ACHN (cell line): ENCODE data around the gene TOP2B.
A peak's percentile ranks its signal among the peaks of the same experiment; 100 is the strongest.

Experiments used
- DNase-seq: peaks from one replicate; pipeline ENCODE4 v3.0.0-alpha.2; 2015
- in situ Hi-C: cut with HindIII; loops from 2 replicates; pipeline ENCODE4 v1.10.0; 2017; ENCODE audit warnings: low sequenced_read_pairs, low pct_ligation_motif_present, low pct_unique_long_range_greater_than_20kb

Gene TOP2B

DNA sequence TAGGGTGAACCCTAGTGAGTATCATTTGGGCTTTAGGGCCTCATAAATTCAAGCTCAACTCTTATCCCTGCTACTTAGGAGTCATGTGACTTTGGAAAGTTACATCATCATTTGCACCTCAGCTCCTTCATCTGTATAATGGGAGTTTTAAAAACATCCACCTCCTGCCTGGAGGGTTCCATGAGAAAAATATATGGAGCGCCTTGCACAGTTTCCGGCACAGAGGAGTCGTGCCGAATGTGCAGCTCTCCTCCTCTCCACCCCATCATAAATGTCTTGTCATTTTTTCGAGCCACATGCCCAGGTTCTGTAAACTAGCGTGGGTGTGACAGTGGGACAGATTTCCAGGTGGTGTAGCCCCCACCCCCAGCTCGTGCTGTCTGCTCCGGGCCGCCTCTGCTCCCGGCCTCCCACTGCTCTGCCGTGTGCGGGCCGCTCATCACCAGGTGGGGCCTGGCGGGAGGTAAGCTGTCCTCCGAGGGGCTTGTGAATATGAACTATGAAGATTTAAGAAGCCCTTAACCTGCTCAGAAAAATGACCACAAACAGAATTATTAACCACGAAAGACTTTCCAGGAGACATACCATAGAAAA, 90.4 kb downstream of the TOP2B start:
- in situ Hi-C loops, result no loop called here
- DNase-seq, result no peak

DNA sequence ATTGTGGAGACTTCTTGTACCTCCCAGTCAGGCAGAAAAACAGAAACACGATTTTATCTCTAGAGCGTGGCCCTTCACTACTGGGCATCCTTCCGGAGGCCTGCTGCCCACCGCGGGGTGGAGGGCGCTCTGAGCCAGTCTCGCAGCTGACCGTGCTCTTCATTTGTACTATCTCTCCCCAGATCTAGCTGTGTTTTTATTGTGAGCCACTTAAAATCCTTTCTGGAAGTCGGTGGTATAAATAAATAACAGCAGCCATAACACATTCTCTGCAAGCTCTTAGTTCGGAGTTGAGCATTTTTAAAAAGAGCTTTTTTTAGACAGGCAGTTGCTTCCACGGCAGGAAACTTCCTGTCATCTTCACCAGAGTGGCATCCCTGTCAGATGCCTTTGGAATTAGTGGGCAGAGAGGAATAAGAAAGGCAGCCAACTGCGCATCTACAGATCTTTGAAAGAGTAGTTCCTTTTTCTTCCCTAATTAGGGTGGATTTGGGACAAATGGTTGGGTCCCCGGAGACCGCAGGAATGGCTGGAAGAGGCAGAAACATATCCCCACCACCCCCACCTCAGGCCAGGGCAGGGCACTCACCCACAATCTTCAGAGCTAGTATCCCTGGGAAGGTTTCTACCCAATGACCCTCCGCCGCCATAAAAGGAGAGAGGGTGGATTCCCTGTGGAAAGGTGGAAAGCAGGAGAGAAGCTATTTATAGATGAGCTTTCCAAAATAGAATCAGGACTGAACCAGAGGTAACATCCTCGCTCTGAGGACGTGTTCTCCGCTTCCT, 91.1 kb downstream of the TOP2B start:
- DNase-seq, result peak; percentile 58
- in situ Hi-C loops, result no loop called here

DNA sequence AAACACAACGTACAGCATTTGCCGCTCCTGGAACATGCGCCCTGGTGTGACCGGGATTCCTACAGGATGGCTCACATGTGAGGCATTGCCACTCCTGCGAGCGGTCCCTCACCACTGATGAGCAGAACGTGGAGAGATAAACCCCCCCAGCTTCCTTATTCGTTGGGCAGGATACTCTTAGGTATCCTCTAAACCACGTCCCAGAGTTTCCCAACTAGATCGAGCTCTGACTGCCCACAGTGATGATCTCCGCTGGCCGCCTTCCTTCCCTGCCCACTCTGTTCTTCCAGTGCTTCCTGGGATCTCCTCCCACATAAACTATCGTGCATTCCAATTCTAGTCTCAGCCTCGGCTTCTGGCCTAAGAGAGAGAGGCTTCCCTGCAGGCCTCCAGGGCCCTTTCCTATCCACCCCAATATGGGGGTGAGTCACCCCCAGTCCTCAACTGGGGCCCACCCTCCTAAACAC, 91.8 kb downstream of the TOP2B start:
- DNase-seq, result no peak
- in situ Hi-C loops, result no loop called here

DNA sequence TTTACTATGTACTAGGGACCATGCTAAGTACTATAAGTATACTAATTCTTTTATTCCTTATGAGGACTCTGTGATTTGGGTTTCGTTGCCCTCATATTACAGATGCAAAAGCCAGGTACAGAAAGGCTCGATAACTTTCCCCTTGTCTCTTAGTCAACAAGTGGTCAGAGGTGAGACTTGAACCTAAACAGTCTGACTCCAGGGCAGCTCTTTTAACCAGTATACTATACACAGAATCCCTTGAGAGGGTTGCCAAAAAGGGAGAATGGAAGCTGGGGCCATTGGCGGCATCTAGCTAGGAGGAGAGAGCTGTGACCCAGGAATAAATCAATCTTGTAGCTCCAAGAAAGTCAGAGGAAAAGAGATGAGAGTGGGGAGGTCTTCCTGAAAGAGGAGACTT, 92.4 kb downstream of the TOP2B start:
- DNase-seq, result no peak
- in situ Hi-C loops, result no loop called here

DNA sequence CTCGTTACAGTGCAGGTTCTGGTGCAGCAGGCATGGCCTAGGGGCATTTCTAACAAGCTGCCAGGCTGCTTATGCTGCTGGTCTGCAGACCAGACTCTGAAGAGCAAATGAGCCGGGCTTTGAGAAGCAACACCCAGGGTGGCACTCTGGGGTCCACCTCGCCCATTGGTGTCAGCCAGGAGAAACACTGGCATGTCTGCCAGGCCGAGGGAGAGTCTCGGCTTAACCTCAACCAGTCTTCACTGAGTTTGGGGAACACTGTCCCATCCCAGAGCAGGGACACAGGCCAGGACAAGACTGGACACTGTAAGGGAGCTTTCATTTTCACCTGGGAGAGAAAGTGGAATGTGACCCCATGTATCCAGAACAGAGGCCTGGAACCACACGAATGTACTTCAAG, 93.4 kb downstream of the TOP2B start:
- in situ Hi-C loops, result no loop called here
- DNase-seq, result no peak

DNA sequence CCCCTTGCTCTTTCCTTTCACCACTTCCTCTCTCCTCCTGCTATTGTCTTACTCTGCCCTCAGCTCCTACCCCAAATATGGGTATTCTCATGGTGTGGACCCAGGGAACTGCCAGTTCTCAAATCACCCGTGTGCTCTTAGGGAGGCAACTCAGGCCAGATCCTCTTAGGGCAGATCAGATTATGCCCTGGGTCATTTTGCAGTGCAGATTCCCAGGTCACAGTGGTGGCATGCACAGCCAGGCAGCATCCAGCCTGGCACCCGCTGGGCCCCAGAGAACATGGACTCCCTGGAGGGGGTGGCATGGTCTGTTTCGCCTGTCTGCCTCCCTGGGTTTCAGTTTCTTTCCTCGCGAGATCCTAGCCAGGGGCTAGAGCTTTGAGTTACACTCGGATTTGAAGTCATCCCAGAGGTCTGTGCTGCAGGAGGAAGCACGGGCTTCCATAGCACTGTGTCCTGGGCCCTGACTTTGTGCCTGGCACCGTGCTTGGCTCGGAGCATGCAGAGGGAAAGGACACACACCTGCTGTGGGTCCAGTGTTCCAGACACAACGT, 96.1 kb downstream of the TOP2B start:
- in situ Hi-C loops, result no loop called here
- no peak for DNase-seq

DNA sequence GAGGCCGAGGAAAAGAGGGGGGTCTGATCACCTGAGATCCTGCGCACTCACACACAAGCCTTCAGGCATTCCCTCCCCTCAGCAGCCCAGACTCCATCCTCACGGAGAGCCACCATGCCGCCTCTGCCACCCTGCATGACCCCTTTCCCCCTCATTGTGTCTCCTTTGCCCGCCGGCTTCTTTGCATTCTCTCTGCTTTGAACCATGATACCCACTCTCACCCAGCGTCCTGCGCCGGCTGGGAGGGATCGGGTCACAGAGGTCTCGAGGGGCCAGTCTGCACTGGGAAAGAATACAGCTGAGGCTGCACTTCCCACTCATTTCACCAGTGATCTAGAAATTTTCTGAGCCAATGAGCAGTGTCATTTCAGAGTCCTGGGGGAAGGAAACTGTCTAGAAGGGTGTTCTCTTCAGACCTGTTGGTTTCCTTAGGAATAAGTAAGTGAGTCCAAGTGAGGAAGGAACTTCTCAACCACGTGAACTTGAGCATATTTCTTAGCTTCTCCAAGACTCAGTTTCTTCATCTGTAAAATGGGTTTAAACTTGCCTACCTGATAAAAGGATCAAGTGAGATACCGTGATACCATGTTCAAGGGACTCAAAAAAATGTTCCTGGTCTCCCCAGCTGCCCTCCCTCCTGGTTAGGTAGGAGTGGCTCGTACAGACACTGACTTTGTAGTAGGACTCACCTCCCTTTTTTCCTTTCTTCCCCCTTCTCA, 96.7 kb downstream of the TOP2B start:
- DNase-seq, result no peak
- in situ Hi-C loops, result no loop called here

DNA sequence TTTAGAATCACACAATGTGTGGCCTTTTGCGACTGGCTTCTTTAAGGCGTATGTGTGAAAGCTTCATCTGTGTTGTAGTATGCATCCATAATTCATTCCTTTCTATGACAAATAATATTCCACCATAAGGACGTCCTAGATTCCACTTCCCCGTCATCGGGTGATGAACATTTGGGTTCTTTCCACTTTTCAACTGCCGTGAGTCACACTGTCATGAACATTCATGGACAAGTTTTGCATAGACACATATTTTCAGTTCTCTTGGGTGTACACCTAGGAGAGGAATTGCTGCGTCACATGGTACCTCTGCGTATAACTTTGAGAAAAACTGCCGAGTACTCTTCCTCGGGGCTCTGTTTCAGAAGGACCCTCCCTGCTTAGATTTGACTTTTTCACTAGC, 97.3 kb downstream of the TOP2B start:
- in situ Hi-C loops, result no loop called here
- DNase-seq, result no peak

DNA sequence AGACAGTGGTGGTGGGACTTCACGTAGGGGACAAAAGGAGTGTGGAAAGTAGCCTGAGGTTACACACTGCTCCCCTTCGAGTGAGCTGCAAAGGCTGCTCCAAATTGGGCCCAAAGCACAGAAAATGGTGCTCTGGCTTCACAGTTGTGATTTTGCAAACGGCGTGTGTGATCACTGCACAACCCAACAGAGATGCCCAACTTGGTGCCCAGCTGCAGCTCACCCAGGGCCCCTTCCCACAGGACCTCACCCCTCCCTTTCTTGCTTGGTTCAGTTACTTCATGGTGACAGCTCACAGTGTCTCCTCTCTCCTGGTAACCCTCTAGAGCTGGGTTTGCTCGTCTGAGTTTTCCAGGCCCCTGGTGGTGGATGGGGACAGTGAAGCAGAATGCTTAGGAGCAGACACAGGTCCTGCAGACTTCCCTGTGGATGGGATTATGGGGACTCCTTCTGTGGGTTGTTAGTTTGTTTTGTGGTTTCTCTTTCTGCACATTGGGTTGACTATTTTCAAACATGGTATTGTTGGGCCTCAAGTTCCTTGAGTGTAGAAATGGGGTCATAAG, 98.3 kb downstream of the TOP2B start:
- DNase-seq, result no peak
- in situ Hi-C loops, result no loop called here

DNA sequence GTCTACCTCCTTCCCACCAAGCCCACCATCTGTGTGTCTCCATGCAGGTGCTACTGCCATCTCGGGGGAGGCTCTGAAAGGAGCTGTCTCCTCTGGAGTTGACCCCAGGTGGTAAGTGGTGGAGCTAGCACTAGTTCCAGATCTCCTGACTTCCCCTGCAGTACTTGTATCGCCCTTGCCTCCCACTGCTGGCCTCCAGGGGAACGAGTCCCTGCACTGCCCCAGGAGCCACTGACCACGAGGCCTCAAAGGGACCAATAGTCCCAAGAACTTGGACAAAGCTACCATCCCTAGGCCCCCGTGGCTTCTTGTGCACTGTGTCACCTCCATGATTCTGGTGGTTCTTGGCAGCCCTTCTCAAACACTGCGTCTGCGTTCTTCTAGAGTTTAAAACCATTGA, 98.9 kb downstream of the TOP2B start:
- no peak for DNase-seq
- in situ Hi-C loops, result no loop called here

DNA sequence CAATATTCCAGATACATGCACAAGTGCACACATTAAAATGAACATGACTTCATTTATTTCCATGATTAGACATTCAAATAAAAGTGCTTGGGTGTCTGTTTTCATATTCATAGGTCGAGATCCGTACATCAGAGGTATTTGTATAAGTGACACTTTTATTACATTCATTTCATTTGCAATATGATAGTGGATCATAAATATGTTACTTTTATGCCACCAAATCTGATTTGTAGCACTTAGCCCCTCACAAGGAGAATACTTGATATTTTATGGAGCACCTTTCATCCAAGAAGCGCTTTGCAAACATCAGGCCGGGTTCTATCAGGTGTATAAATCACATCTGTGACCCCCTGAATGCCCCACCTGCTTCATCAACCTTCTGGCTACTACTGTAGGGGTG, 100.6 kb downstream of the TOP2B start:
- in situ Hi-C loops, result no loop called here
- no peak for DNase-seq

DNA sequence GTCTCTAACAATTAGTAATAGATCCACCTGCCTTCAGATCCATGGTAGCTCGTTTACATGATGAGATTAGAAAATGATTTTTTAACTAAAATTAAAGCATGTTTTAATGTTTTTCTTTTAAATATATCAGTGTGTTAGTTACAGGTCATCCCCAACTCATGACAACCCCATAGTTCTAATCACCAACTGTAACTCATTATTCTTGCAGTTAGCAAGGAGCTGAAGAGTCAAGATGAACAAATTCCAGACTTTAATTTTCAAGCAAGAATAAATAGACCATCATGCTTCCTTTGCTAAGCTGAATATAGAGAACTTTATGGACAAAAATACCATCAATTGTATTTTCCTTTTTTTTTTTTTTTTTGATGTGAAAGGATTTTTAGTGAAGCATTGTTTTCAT, 101.1 kb downstream of the TOP2B start:
- no peak for DNase-seq
- in situ Hi-C loops, result no loop called here

DNA sequence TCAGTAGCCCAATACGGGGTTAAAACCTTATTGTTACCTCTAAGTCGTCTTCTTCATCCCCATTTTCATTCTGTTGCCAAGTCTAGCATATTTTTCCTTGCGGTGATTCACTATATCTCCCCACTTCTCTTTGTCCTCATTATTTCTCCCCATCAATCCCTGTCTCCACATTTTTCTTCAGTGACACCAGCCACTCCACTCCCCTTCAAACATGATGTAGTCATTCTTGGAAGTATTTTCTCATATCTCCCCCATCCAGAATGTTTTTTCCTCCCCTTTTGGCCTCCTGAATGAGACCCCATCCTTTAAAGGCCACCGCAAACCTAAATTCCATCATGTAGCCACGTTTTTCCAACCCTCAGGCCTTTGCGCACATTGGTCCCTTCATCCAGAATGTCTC, 105.9 kb downstream of the TOP2B start:
- no peak for DNase-seq
- in situ Hi-C loops, result no loop called here

DNA sequence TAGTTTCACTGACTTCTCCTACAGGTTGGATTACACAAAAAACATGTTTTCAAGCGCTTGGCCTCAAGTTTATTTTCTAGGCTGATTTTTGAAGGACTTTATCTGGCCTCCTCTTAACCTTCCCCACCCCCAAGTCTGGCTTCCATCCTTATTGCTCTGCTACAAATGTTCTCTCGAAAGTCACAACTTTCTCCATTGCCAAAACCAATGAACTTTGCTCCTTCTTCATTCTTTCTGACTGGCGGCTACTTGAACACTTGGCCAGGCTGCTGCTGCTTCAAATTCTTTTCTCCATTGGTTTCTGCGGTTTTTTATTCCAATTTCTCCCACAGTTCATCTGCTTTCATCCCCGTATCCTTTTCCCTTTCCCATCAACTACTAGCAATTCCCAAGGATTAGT, 106.6 kb downstream of the TOP2B start:
- DNase-seq, result no peak
- in situ Hi-C loops, result no loop called here

DNA sequence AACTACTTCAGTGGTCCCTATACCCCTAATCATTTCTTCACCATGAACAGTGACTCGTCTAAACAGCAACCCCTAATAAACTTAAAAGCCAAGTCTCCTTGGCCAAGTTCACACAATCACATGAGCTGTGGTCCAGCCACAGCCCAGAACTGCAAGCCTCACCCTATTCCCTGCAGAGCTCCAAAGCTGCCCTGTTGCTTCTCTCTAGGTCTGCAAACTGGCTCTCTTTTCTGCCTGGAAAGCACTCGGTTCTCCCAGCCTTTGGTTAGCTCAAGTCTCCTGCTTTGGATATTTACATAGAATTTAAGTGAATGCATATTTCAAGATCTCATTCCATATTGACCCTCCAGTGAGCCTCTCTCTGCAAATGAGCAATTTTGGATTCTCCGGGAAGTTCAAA, 107.0 kb downstream of the TOP2B start:
- in situ Hi-C loops, result no loop called here
- no peak for DNase-seq

DNA sequence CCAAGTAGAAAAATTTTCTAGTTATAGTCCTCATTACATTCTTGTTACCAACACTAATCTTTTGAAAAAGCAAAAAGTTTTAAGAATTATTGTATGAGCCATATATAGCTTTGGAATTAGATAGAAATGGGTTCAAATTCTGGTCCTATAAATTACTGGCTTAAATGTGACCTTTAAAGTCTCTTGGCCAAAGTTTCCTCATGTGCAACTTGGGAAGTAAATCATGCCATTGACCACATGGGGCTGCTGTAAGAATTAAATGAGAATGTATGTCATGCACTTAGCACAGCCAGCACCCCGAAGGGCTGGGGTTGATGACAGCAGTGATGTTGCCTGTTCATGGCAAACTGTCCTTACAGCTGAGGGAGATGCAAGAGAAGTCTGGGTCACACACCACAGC, 108.3 kb downstream of the TOP2B start:
- no peak for DNase-seq
- in situ Hi-C loops, result no loop called here

DNA sequence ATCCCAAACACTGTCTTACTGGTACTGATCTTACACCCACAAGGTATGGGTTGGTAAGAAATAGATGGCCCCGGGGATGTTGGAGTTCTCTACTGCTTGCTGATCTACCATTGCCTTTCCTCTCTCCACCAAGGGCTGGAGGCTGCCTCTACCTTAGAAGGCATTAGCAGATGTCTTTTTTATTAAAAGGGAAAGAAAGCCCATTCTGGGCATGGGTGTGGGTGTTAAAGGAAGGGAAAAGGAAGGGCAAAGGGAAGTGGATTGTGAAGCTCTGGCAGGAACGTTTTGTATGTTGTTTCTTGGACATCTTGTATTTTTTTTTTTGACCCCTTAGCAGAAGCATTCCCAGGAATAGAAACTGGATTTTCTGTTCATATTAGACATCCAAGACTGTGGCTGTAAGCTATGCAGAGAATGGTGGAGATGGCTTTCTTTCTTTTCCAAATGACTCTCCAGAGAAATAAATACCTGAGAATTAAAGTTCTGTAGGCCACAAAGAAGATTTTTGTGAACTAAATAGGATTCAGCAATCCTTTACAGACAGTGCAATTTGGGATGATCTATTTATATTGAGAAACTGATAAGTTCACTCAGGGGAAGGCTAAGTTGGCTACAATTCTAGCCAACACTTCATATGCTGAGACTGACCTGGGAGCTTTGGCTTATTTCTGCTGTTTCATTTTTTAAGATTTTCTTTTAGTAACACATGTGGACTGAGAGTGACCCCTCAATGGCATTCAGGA, 108.8 kb downstream of the TOP2B start:
- in situ Hi-C loops, result no loop called here

DNA sequence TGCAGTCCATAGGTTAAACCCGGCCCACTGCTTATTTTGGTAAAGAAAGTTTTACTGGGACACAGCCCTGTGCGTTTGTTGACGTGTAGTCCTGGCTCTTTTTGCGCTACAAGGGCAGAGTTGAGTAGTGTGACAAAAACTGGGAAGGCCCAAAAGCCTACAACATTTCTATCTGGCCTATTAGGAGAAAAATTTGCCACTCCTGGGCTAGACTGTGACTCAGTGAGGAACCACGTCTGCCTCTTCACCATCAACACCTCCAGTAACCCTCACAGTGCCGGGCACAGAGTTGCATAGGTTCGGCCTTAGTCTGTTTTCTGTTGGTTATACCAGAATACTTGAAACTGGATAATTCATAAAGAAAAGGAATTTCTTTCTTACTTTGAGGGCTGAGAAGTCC, 110.3 kb downstream of the TOP2B start:
- in situ Hi-C loops, result no loop called here
- no peak for DNase-seq

More for the DNA sequence above, 108.8 kb downstream of the TOP2B start:
- DNase-seq, result no peak

DNA sequence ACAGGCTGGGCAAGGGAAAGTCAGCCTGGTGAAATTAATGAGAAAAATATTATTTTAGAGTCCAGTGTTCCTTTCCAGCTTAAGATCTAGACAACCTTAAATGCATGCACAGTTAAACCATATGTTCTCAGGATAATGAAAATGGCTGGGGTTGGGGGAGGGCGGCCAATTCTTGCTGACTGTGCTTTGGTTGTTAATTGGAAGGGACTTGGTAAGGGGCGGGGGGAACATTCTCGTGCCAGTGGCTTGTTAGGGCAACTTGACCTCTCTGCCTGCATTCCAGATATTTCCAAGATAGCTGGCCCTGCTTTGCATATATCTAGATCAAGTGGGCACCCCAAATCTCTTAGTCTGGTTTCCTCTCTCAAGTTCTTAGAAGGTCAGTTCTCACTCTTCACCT, 112.5 kb downstream of the TOP2B start:
- DNase-seq, result no peak
- in situ Hi-C loops, result no loop called here
